Measurements from ENCODE around the gene KCNJ6.

GRCh38 chr21:37905291-37905690 is 11.0 kb downstream of the KCNJ6 start:
- TF ChIP-seq POLR2A (IDR thresholded peaks at IDR 0.05): no peak
- TF ChIP-seq, protein P1, sequence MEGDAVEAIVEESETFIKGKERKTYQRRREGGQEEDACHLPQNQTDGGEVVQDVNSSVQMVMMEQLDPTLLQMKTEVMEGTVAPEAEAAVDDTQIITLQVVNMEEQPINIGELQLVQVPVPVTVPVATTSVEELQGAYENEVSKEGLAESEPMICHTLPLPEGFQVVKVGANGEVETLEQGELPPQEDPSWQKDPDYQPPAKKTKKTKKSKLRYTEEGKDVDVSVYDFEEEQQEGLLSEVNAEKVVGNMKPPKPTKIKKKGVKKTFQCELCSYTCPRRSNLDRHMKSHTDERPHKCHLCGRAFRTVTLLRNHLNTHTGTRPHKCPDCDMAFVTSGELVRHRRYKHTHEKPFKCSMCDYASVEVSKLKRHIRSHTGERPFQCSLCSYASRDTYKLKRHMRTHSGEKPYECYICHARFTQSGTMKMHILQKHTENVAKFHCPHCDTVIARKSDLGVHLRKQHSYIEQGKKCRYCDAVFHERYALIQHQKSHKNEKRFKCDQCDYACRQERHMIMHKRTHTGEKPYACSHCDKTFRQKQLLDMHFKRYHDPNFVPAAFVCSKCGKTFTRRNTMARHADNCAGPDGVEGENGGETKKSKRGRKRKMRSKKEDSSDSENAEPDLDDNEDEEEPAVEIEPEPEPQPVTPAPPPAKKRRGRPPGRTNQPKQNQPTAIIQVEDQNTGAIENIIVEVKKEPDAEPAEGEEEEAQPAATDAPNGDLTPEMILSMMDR (IDR thresholded peaks at IDR 0.05): no peak
